Inflammatory macrophage treated with lipopolysaccharide for 4 hours (primary cell): ENCODE measurements around the gene NR2E3.
A peak's percentile ranks its signal among the peaks of the same experiment; 100 is the strongest.

Source experiments
- DNase-seq: peaks from one replicate; pipeline ENCODE4 v3.0.0-alpha.2; 2020

Gene NR2E3

GRCh38 chr15:71792521-71792920 lies 17.8 kb upstream of the NR2E3 start:
- DNase-seq, result no peak

- DNase-seq, result no peak
These were observed 11.7 kb upstream of the NR2E3 start for GRCh38 chr15:71798641-71799040.

GRCh38 chr15:71800190-71800589 lies 10.2 kb upstream of the NR2E3 start:
- DNase-seq, result no peak

GRCh38 chr15:71800835-71801745 lies 9.3 kb upstream of the NR2E3 start:
- DNase-seq, result peak; percentile 18

GRCh38 chr15:71801935-71802655 lies 8.3 kb upstream of the NR2E3 start:
- DNase-seq, result no peak

GRCh38 chr15:71802770-71803169 lies 7.6 kb upstream of the NR2E3 start:
- no peak for DNase-seq

GRCh38 chr15:71804226-71804625 lies 6.1 kb upstream of the NR2E3 start:
- DNase-seq, result no peak

- DNase-seq, result no peak
These were observed 5.5 kb upstream of the NR2E3 start for GRCh38 chr15:71804695-71805470.

- DNase-seq, result no peak
These were observed 3.9 kb upstream of the NR2E3 start for GRCh38 chr15:71806452-71806931.

GRCh38 chr15:71807125-71807629 lies 3.2 kb upstream of the NR2E3 start:
- no peak for DNase-seq

GRCh38 chr15:71807691-71808091 lies 2.7 kb upstream of the NR2E3 start:
- DNase-seq, result no peak

GRCh38 chr15:71808311-71809020 lies 1.9 kb upstream of the NR2E3 start:
- DNase-seq, result no peak

- DNase-seq, result no peak
These were observed 1.0 kb upstream of the NR2E3 start for GRCh38 chr15:71809346-71809745.

GRCh38 chr15:71811036-71811736 lies 832 bp downstream of the NR2E3 start:
- no peak for DNase-seq

GRCh38 chr15:71811752-71812735 lies 1.7 kb downstream of the NR2E3 start:
- no peak for DNase-seq

GRCh38 chr15:71812966-71813722 lies 2.8 kb downstream of the NR2E3 start:
- no peak for DNase-seq

GRCh38 chr15:71813723-71814470 lies 3.5 kb downstream of the NR2E3 start:
- no peak for DNase-seq

- no peak for DNase-seq
These were observed 4.9 kb downstream of the NR2E3 start for GRCh38 chr15:71815301-71815700.

GRCh38 chr15:71817351-71817750 lies 7.0 kb downstream of the NR2E3 start:
- DNase-seq, result no peak
